IPS-18a (cell line): ENCODE data around the gene TMA7B.

Experiments
- H3K27ac ChIP-seq: one replicate; pipeline ENCODE4 v1.5.1; 2013; ENCODE audit warnings: low read length
- H3K27me3 ChIP-seq: one replicate; pipeline ENCODE4 v1.6.1; 2013; ENCODE audit warnings: mild to moderate bottlenecking, low read length; ENCODE audit not compliant: control insufficient read depth, insufficient read depth
- H3K36me3 ChIP-seq: one replicate; pipeline ENCODE4 v1.6.1; 2013; ENCODE audit warnings: low read depth, low read length; ENCODE audit not compliant: control insufficient read depth
- H3K4me1 ChIP-seq: one replicate; pipeline ENCODE4 v1.6.1; 2013; ENCODE audit warnings: low read depth, low read length; ENCODE audit not compliant: control insufficient read depth
- H3K4me3 ChIP-seq: one replicate; pipeline ENCODE4 v1.5.1; 2013; ENCODE audit warnings: low read length
- H3K9ac ChIP-seq: one replicate; pipeline ENCODE4 v1.6.1; 2013; ENCODE audit warnings: mild to moderate bottlenecking, low read length, moderate library complexity
- H3K9me3 ChIP-seq: one replicate; pipeline ENCODE4 v1.6.1; 2013; ENCODE audit warnings: low read depth, low read length; ENCODE audit not compliant: control insufficient read depth

The TMA7B gene

GRCh38 chr22:40010746-40011145 lies 50.5 kb downstream of the TMA7B start:
- no peaks in the 10 kb centered on the region for H3K9me3 ChIP-seq
- H3K4me3 ChIP-seq = no peak overlapping the region
- peaks cover 7% of the 10 kb centered on the region for H3K27me3 ChIP-seq
- H3K9ac ChIP-seq = no peak overlapping the region
- no peaks in the 10 kb centered on the region for H3K36me3 ChIP-seq
- H3K27ac ChIP-seq = no peak overlapping the region
- peaks cover 21% of the 10 kb centered on the region for H3K4me1 ChIP-seq
